GM12878 (cell line): ENCODE measurements around the gene ARHGAP40. TPM values are rescaled to one million over a fixed set of nuclear protein-coding genes. Genes with fewer than 3 reads are reported as not detected.

ENCODE experiments used
- ATAC-seq: fragments of 200-7000 bp; cut with Tn5 transposase; 3 replicates; pipeline ENCODE4 v1.9.1; 2020; ENCODE audit warnings: mild to moderate bottlenecking, moderate library complexity
- BruUV-seq: library from RNA; stranded (reverse); fragments of 400-500 nt; replicated peaks from 2 replicates; lab custom pipeline; 2021; lab: Mats Ljungman, UMichigan
- CTCF ChIA-PET: fragments of 300-600 bp; sonication (Branson Sonifier 250); formaldehyde crosslinking; extraction: SDS; loops from one replicate; lab custom pipeline; 2021; ENCODE audit warnings: inconsistent platforms; lab: Yijun Ruan, JAX
- POLR2A ChIA-PET: fragments of 350-600 bp; formaldehyde crosslinking; extraction: SDS; loops from one replicate; lab custom pipeline; 2021; ENCODE audit warnings: inconsistent platforms; lab: Charles Lee
- RAD21 ChIA-PET: fragments of 300-600 bp; sonication (Branson Sonifier 250); formaldehyde crosslinking; loops from one replicate; lab custom pipeline; 2023; ENCODE audit warnings: antibody characterized with exemption; ENCODE audit not compliant: unreplicated experiment; lab: Charles Lee
- SMC1A ChIA-PET: fragments of 300-600 bp; sonication (Branson Sonifier 250); formaldehyde crosslinking; loops from one replicate; lab custom pipeline; 2023; ENCODE audit not compliant: unreplicated experiment, uncharacterized antibody; lab: Charles Lee
- DNase-seq: peaks from one replicate; pipeline ENCODE4 v3.0.0-alpha.2; 2011; ENCODE audit warnings: low read depth, low spot score
- FAIRE-seq: peaks from 3 replicates; lab custom pipeline; 2011; peaks lifted over from hg19 to GRCh38; lab: Jason Lieb, UNC
- H2AFZ ChIP-seq: 2 replicates; pipeline ENCODE4 v1.6.0; 2011; ENCODE audit warnings: low read depth, low read length, control low read depth; ENCODE audit not compliant: control insufficient read depth
- H3K27ac ChIP-seq: 2 replicates; pipeline ENCODE4 v1.5.1; 2011; ENCODE audit warnings: control low read depth; ENCODE audit not compliant: control insufficient read depth, insufficient read depth
- H3K27me3 ChIP-seq, 2 experiments: replicated peaks in 1 of 2; 2 replicates each; pipeline versions ENCODE4 v1.6.0 to v1.6.1; 2011; ENCODE audit warnings: low read length in 1 of 2; ENCODE audit not compliant: control insufficient read depth in 2 of 2, insufficient read depth in 2 of 2
- H3K36me3 ChIP-seq, 2 experiments: 2 replicates each; pipeline ENCODE4 v1.5.1; 2011; ENCODE audit warnings: low read length in 1 of 2; ENCODE audit not compliant: control insufficient read depth in 2 of 2, insufficient read depth in 2 of 2
- H3K4me1 ChIP-seq: 2 replicates; pipeline ENCODE4 v1.6.1; 2011; ENCODE audit warnings: mild to moderate bottlenecking, low read length, moderate library complexity, mixed read lengths; ENCODE audit not compliant: control insufficient read depth, insufficient read depth
- H3K4me2 ChIP-seq: 2 replicates; pipeline ENCODE4 v1.6.0; 2011; ENCODE audit warnings: control low read depth; ENCODE audit not compliant: control insufficient read depth, insufficient read depth
- H3K4me3 ChIP-seq: fragments of 200-600 bp; sonication (generic); 2 replicates; pipeline ENCODE4 v1.5.1; 2016
- H3K79me2 ChIP-seq: 2 replicates; pipeline ENCODE4 v1.6.0; 2011; ENCODE audit warnings: low read length; ENCODE audit not compliant: control insufficient read depth, insufficient read depth
- H3K9ac ChIP-seq: 2 replicates; pipeline ENCODE4 v1.8.0; 2011; ENCODE audit warnings: low read length, control low read depth, mixed read lengths; ENCODE audit not compliant: control insufficient read depth, insufficient read depth
- H3K9me3 ChIP-seq: replicated peaks from 3 replicates; pipeline ENCODE4 v1.5.1; 2011; ENCODE audit warnings: mild to moderate bottlenecking, low read length; ENCODE audit not compliant: control insufficient read depth, insufficient read depth
- H4K20me1 ChIP-seq: 2 replicates; pipeline ENCODE4 v1.6.0; 2011; ENCODE audit not compliant: control insufficient read depth, insufficient read depth
- GABPA ChIP-seq: IDR thresholded peaks from 2 replicates; pipeline ENCODE4 v1.6.1; 2014; ENCODE audit warnings: antibody characterized with exemption, low read depth, mild to moderate bottlenecking, inconsistent platforms
- SIX5 ChIP-seq: IDR thresholded peaks from 2 replicates; pipeline ENCODE4 v1.6.1; 2011; ENCODE audit warnings: mild to moderate bottlenecking, low read depth, low read length, moderate library complexity; ENCODE audit not compliant: severe bottlenecking
- SPI1 ChIP-seq: IDR thresholded peaks from 2 replicates; pipeline ENCODE4 v1.6.1; 2011; ENCODE audit warnings: low read depth, mild to moderate bottlenecking, low read length, moderate library complexity, borderline replicate concordance; ENCODE audit not compliant: insufficient read depth
- WGBS: methylation state at CpG from one replicate; pipeline ENCODE4 v1.1.6; 2016; ENCODE audit warnings: low lambda C conversion rate; ENCODE audit not compliant: insufficient replicate concordance, insufficient coverage; ENCODE audit errors: missing lambda C conversion rate; 5-methylcytosine and 5-hydroxymethylcytosine counted together
- in situ Hi-C: fragments of 300-500 bp; cut with MboI; formaldehyde crosslinking; loops from 9 replicates; pipeline ENCODE4 v1.14.3; 2018; ENCODE audit warnings: mixed read lengths
- intact Hi-C: fragments of 100-400 bp; cut with micrococcal nuclease; formaldehyde crosslinking; loops from one replicate; pipeline ENCODE4 v1.14.2; 2022; ENCODE audit not compliant: unreplicated experiment
- polyA plus RNA-seq, 11 experiments: library from polyadenylated mRNA; depleted of rRNA in 4 of 11; unstranded in 6 of 11; stranded (reverse) in 5 of 11; fragments of >200 nt; fragmentation: Nextera tagmentation in 4 of 11; fragmentation: Illumina TruSeq in 1 of 11; extraction: Ambion mirVana in 4 of 11; extraction: Trizol in 1 of 11; gene quantifications; 1 replicate in 1 of 11; 2 replicates in 10 of 11; pipeline versions ENCODE4 v1.2.1 to v1.2.3, GENCODE V29; 2011 to 2016; ENCODE audit warnings: inconsistent platforms in 2 of 11, missing spikeins in 2 of 11, low read depth in 1 of 11
- total RNA-seq, 4 experiments: library from RNA; depleted of rRNA in 3 of 4; stranded (reverse); fragments of >200 nt in 3 of 4; fragmentation: Illumina TruSeq in 1 of 4; extraction: Trizol in 1 of 4; gene quantifications; 2 replicates each; pipeline versions ENCODE4 v1.2.1 to v1.2.3, GENCODE V29; 2013 to 2021
- TF ChIP-seq, protein P1 (sequence below): fragments of 450-650 bp; IDR thresholded peaks from 2 replicates; pipeline ENCODE4 v1.6.1; 2017; ENCODE audit warnings: antibody characterized with exemption, mild to moderate bottlenecking, moderate library complexity
- TF ChIP-seq, protein P2 (sequence below): IDR thresholded peaks from 2 replicates; pipeline ENCODE4 v1.6.1; 2012; ENCODE audit warnings: mild to moderate bottlenecking, low read depth, low read length

Gene ARHGAP40
- total and polyA plus RNA-seq, 10 of the 15 experiments (the other 5 are each of a cell fraction or from before 2014, with no cell fraction given): 0.06 to 0.07 TPM; not detected in 8

GRCh38 chr20:38674765-38675133 lies 73.1 kb downstream of the ARHGAP40 start (continued):
- TF ChIP-seq, protein P1, sequence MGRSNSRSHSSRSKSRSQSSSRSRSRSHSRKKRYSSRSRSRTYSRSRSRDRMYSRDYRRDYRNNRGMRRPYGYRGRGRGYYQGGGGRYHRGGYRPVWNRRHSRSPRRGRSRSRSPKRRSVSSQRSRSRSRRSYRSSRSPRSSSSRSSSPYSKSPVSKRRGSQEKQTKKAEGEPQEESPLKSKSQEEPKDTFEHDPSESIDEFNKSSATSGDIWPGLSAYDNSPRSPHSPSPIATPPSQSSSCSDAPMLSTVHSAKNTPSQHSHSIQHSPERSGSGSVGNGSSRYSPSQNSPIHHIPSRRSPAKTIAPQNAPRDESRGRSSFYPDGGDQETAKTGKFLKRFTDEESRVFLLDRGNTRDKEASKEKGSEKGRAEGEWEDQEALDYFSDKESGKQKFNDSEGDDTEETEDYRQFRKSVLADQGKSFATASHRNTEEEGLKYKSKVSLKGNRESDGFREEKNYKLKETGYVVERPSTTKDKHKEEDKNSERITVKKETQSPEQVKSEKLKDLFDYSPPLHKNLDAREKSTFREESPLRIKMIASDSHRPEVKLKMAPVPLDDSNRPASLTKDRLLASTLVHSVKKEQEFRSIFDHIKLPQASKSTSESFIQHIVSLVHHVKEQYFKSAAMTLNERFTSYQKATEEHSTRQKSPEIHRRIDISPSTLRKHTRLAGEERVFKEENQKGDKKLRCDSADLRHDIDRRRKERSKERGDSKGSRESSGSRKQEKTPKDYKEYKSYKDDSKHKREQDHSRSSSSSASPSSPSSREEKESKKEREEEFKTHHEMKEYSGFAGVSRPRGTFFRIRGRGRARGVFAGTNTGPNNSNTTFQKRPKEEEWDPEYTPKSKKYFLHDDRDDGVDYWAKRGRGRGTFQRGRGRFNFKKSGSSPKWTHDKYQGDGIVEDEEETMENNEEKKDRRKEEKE: no peak

DNA sequence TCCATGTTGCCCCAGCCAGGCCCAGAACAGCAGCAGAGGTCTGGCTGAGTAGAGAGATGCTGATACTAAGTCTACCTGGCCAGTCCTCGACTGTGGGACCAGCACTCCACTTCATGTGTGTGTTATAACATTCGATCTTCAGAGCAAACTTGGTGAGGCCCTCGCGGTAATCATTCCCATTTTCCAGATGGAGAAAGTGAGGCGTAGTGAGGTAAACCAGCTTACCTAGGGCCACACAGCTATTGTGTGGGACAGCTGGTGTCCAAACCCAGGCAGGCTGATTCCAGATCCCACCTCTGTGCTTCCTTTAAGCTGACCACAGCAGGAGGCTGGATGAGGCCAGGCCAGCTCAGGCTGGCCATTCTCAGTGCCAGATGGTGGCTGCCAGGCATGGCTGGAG lies 75.0 kb downstream of the ARHGAP40 start:
- no peak overlapping the region for H3K4me2 ChIP-seq

More for the DNA sequence above, 75.0 kb downstream of the ARHGAP40 start:
- ChIA-PET CTCF (no interaction called here), RAD21 (no interaction called here), SMC1A (no interaction called here), POLR2A (no interaction called here)
- Histone ChIP-seq H2AFZ (no peak overlapping the region), H4K20me1 (no peaks in the 10 kb centered on the region), H3K79me2 (no peaks in the 10 kb centered on the region), H3K36me3 (no peaks in the 10 kb centered on the region), H3K9ac (no peak overlapping the region), H3K4me1 (peaks cover 4% of the 10 kb centered on the region; the same call in 1 of the 2 replicates), H3K4me3 (no peak overlapping the region), H3K27me3 (peaks cover 2 to 8% of the 10 kb centered on the region in 2 experiments; a peak in 3 of 4 replicates), H3K9me3 (no peaks in the 10 kb centered on the region; the same call in 2 of the 3 replicates), H3K27ac (no peak overlapping the region)
- in situ Hi-C loops: no loop called here
- ATAC-seq (no peak), DNase-seq (no peak), FAIRE-seq (no peak)
- intact Hi-C loops: no loop called here
- BruUV-seq: no TSS peak
- 49% methylated on average over 5 of the region's 5 CpGs for WGBS
- no peak for TF ChIP-seq GABPA
- TF ChIP-seq SPI1: no peak
- TF ChIP-seq, protein P2, sequence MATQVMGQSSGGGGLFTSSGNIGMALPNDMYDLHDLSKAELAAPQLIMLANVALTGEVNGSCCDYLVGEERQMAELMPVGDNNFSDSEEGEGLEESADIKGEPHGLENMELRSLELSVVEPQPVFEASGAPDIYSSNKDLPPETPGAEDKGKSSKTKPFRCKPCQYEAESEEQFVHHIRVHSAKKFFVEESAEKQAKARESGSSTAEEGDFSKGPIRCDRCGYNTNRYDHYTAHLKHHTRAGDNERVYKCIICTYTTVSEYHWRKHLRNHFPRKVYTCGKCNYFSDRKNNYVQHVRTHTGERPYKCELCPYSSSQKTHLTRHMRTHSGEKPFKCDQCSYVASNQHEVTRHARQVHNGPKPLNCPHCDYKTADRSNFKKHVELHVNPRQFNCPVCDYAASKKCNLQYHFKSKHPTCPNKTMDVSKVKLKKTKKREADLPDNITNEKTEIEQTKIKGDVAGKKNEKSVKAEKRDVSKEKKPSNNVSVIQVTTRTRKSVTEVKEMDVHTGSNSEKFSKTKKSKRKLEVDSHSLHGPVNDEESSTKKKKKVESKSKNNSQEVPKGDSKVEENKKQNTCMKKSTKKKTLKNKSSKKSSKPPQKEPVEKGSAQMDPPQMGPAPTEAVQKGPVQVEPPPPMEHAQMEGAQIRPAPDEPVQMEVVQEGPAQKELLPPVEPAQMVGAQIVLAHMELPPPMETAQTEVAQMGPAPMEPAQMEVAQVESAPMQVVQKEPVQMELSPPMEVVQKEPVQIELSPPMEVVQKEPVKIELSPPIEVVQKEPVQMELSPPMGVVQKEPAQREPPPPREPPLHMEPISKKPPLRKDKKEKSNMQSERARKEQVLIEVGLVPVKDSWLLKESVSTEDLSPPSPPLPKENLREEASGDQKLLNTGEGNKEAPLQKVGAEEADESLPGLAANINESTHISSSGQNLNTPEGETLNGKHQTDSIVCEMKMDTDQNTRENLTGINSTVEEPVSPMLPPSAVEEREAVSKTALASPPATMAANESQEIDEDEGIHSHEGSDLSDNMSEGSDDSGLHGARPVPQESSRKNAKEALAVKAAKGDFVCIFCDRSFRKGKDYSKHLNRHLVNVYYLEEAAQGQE: no peak
- TF ChIP-seq SIX5: no peak
- TF ChIP-seq, all 136 proteins: peak for 0
